ENCODE data around the gene MUC12.

The MUC12 gene

GRCh38 chr7:100966542-100967291 lies 2.6 kb upstream of the MUC12 start:
- no peak overlapping the region for H3K4me3 ChIP-seq (ENCODE audit: low read depth, low read length)
- no peak for TF ChIP-seq CTCF (IDR thresholded peaks at IDR 0.05; ENCODE audit: insufficient read depth, low read depth, low read length, missing control alignments)
- no peak for DNase-seq (ENCODE audit: low read depth)

GRCh38 chr7:100967292-100967863 lies 2.0 kb upstream of the MUC12 start:
- no peak overlapping the region for H3K4me3 ChIP-seq (ENCODE audit: low read depth, low read length)
- no peak for TF ChIP-seq CTCF (IDR thresholded peaks at IDR 0.05; ENCODE audit: insufficient read depth, low read depth, low read length, missing control alignments)
- no peak for DNase-seq (ENCODE audit: low read depth)

- no peak for DNase-seq (ENCODE audit: low read depth)
- no peak overlapping the region for H3K4me3 ChIP-seq (ENCODE audit: low read depth, low read length)
- TF ChIP-seq CTCF (IDR thresholded peaks at IDR 0.05; ENCODE audit: insufficient read depth, low read depth, low read length, missing control alignments): no peak
Measured at GRCh38 chr7:100968031-100968430, 1.3 kb upstream of the MUC12 start.

GRCh38 chr7:100968650-100969049 lies 715 bp upstream of the MUC12 start:
- no peak for DNase-seq (ENCODE audit: low read depth)
- TF ChIP-seq CTCF (IDR thresholded peaks at IDR 0.05; ENCODE audit: insufficient read depth, low read depth, low read length, missing control alignments): no peak
- no peak overlapping the region for H3K4me3 ChIP-seq (ENCODE audit: low read depth, low read length)

- DNase-seq (ENCODE audit: low read depth): no peak
- no peak for TF ChIP-seq CTCF (IDR thresholded peaks at IDR 0.05; ENCODE audit: insufficient read depth, low read depth, low read length, missing control alignments)
- no peak overlapping the region for H3K4me3 ChIP-seq (ENCODE audit: low read depth, low read length)
Measured at GRCh38 chr7:100971111-100972001, 2.0 kb downstream of the MUC12 start.

- no peak overlapping the region for H3K4me3 ChIP-seq (ENCODE audit: low read depth, low read length)
- no peak for TF ChIP-seq CTCF (IDR thresholded peaks at IDR 0.05; ENCODE audit: insufficient read depth, low read depth, low read length, missing control alignments)
- DNase-seq (ENCODE audit: low read depth): no peak
Measured at GRCh38 chr7:100972002-100972347, 2.6 kb downstream of the MUC12 start.

All from GM12865 (cell line).